Tibial nerve (tissue), 3 donors: ENCODE results near the gene RFPL4A.

Source experiments
- POLR2A ChIP-seq, 2 donors: fragments of 450-650 bp; IDR thresholded peaks; one replicate each; pipeline ENCODE4 v1.6.1; 2017; ENCODE audit warnings: antibody characterized with exemption in 2 of 2, mild to moderate bottlenecking in 2 of 2, moderate library complexity in 2 of 2
- TF ChIP-seq, protein P1 (sequence below), 5 experiments: fragments of 200-600 bp in 3 of 5; fragments of 450-650 bp in 2 of 5; sonication (generic) in 3 of 5; IDR thresholded peaks; one replicate each; pipeline ENCODE4 v1.5.1; 2016 to 2019; ENCODE audit warnings: antibody characterized with exemption in 5 of 5, mild to moderate bottlenecking in 3 of 5, moderate library complexity in 2 of 5

DNA sequence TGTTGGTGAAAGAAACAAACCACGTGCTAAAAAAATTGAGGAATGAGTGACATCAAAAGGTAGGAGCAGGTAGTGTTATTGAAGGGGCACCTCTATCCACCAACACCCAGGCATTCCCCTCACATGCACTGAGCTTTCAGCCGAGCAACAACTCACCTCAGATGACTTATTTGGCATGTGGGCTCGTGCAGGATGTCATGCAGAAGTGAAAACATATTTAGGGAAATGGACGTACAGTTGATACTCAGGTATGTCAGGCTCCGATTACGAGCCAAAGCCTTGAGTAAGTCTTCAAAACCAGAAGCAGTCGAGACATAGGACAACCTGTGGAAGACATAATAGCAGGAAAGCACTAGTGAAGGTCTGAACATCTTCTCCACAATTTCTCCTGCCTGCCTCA, 42.5 kb downstream of the RFPL4A start:
- TF ChIP-seq, protein P1, sequence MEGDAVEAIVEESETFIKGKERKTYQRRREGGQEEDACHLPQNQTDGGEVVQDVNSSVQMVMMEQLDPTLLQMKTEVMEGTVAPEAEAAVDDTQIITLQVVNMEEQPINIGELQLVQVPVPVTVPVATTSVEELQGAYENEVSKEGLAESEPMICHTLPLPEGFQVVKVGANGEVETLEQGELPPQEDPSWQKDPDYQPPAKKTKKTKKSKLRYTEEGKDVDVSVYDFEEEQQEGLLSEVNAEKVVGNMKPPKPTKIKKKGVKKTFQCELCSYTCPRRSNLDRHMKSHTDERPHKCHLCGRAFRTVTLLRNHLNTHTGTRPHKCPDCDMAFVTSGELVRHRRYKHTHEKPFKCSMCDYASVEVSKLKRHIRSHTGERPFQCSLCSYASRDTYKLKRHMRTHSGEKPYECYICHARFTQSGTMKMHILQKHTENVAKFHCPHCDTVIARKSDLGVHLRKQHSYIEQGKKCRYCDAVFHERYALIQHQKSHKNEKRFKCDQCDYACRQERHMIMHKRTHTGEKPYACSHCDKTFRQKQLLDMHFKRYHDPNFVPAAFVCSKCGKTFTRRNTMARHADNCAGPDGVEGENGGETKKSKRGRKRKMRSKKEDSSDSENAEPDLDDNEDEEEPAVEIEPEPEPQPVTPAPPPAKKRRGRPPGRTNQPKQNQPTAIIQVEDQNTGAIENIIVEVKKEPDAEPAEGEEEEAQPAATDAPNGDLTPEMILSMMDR (IDR thresholded peaks at IDR 0.05): no peak
- no peak for TF ChIP-seq POLR2A (IDR thresholded peaks at IDR 0.05)
